K562 (cell line): ENCODE data around the gene BCL7B. TPM values are rescaled to one million over a fixed set of nuclear protein-coding genes. Genes with fewer than 3 reads are reported as not detected.

Experiments
- ATAC-seq: fragments of 200-7000 bp; cut with Tn5 transposase; 3 replicates; pipeline ENCODE4 v1.9.1; 2020; ENCODE audit warnings: moderate library complexity
- BruUV-seq: library from RNA; stranded (reverse); fragments of 400-500 nt; replicated peaks from 2 replicates; lab custom pipeline; 2021; lab: Mats Ljungman, UMichigan
- CTCF ChIA-PET: fragments of 300-600 bp; formaldehyde crosslinking; extraction: SDS; loops from one replicate; lab custom pipeline; 2021; ENCODE audit warnings: low intra/inter-chr PET ratio; lab: Yijun Ruan, JAX
- POLR2A ChIA-PET: fragments of 300-600, 350-650 bp; sonication (Branson Sonifier 250); formaldehyde crosslinking; extraction: SDS; loops from one replicate; lab custom pipeline; 2021; ENCODE audit warnings: antibody characterized with exemption, inconsistent platforms; lab: Yijun Ruan, JAX
- DNase-seq, 4 experiments: peaks; one replicate each; pipeline versions ENCODE4 v3.0.0 to v3.0.0-alpha.2; 2011 to 2018; ENCODE audit warnings: low spot score in 3 of 4, mixed read lengths in 3 of 4; ENCODE audit errors: extremely low read depth in 1 of 4
- FAIRE-seq: peaks from 2 replicates; lab custom pipeline; 2011; peaks lifted over from hg19 to GRCh38; lab: Jason Lieb, UNC
- H2AFZ ChIP-seq: 2 replicates; pipeline ENCODE4 v1.6.0; 2011; ENCODE audit warnings: low read depth, low read length, control low read depth, inconsistent platforms
- H3K27ac ChIP-seq: fragments of 200-600 bp; 3 replicates; pipeline ENCODE4 v1.8.0; 2011; ENCODE audit warnings: low read depth, mild to moderate bottlenecking, control low read depth, inconsistent platforms, low read length, moderate library complexity, mixed read lengths; ENCODE audit errors: extremely low read depth
- H3K27me3 ChIP-seq, 2 experiments: fragments of 300-600 bp in 1 of 2; 2 replicates in 1 of 2; 3 replicates in 1 of 2; pipeline versions ENCODE4 v1.6.0 to v1.8.0; 2011; ENCODE audit warnings: inconsistent platforms in 2 of 2, low read length in 2 of 2, mild to moderate bottlenecking in 1 of 2, mixed read lengths in 1 of 2, moderate library complexity in 1 of 2; ENCODE audit not compliant: control insufficient read depth in 2 of 2, insufficient read depth in 2 of 2
- H3K36me3 ChIP-seq: fragments of 300-600 bp; 3 replicates; pipeline ENCODE4 v1.8.0; 2011; ENCODE audit warnings: mild to moderate bottlenecking, low read length, inconsistent platforms; ENCODE audit not compliant: control insufficient read depth, insufficient read depth
- H3K4me1 ChIP-seq, 2 experiments: fragments of 200-600 bp in 1 of 2; replicated peaks in 1 of 2; 2 replicates in 1 of 2; 3 replicates in 1 of 2; pipeline versions ENCODE4 v1.5.1 to v1.8.0; 2011; ENCODE audit warnings: inconsistent platforms in 2 of 2, low read length in 2 of 2, mild to moderate bottlenecking in 1 of 2, mixed read lengths in 1 of 2, moderate library complexity in 1 of 2; ENCODE audit not compliant: control insufficient read depth in 2 of 2, insufficient read depth in 2 of 2
- H3K4me2 ChIP-seq: 2 replicates; pipeline ENCODE4 v1.6.1; 2011; ENCODE audit warnings: low read length, control low read depth, inconsistent platforms, mixed read lengths; ENCODE audit not compliant: insufficient read depth
- H3K4me3 ChIP-seq: fragments of 200-600 bp; sonication (generic), shearing (Covaris generic); 2 replicates; pipeline ENCODE4 v1.5.1; 2016; ENCODE audit warnings: control low read depth, inconsistent platforms
- H3K79me2 ChIP-seq: fragments of 200-600 bp; 3 replicates; pipeline ENCODE4 v1.8.0; 2011; ENCODE audit warnings: low read length, inconsistent platforms; ENCODE audit not compliant: control insufficient read depth, insufficient read depth
- H3K9ac ChIP-seq, 2 experiments: 2 replicates each; pipeline versions ENCODE4 v1.6.0 to v1.6.1; 2011; ENCODE audit warnings: low read depth in 2 of 2, low read length in 2 of 2, control low read depth in 1 of 2, inconsistent platforms in 1 of 2, mild to moderate bottlenecking in 1 of 2, mixed read lengths in 1 of 2; ENCODE audit not compliant: insufficient read depth in 1 of 2
- H3K9me1 ChIP-seq: one replicate; pipeline ENCODE4 v1.6.0; 2011; ENCODE audit warnings: inconsistent platforms, mild to moderate bottlenecking, low read length, moderate library complexity; ENCODE audit not compliant: control insufficient read depth, insufficient read depth
- H3K9me3 ChIP-seq: replicated peaks from 2 replicates; pipeline ENCODE4 v1.5.1; 2011; ENCODE audit warnings: low read depth, low read length, inconsistent platforms; ENCODE audit not compliant: control insufficient read depth, insufficient read depth
- H4K20me1 ChIP-seq: replicated peaks from 2 replicates; pipeline ENCODE4 v1.6.1; 2011; ENCODE audit warnings: low read length, inconsistent platforms, mixed read lengths; ENCODE audit not compliant: control insufficient read depth, insufficient read depth
- CEBPB ChIP-seq: fragments of 450-650 bp; IDR thresholded peaks from 2 replicates; pipeline ENCODE4 v1.6.1; 2016; ENCODE audit warnings: missing genetic modification characterization, missing compliant biosample characterization
- E2F3 ChIP-seq: fragments of 250-450 bp; sonication (Bioruptor Pico); IDR thresholded peaks from 2 replicates; pipeline ENCODE4 v1.4.0; 2020; ENCODE audit warnings: mild to moderate bottlenecking
- KLF1 ChIP-seq: fragments of 450-650 bp; IDR thresholded peaks from 2 replicates; pipeline ENCODE4 v1.6.1; 2016; ENCODE audit warnings: missing genetic modification characterization, missing compliant biosample characterization
- NCOA2 ChIP-seq, 2 experiments: fragments of 450-650 bp; IDR thresholded peaks; 2 replicates each; pipeline ENCODE4 v1.6.1; 2018; ENCODE audit warnings: mild to moderate bottlenecking in 2 of 2, moderate library complexity in 1 of 2; ENCODE audit not compliant: partially characterized antibody in 2 of 2
- POLR2AphosphoS5 ChIP-seq: IDR thresholded peaks from 2 replicates; pipeline ENCODE4 v1.6.1; 2011; ENCODE audit warnings: mild to moderate bottlenecking, low read depth, low read length, moderate library complexity; ENCODE audit not compliant: control insufficient read depth, insufficient read depth
- POLR2B ChIP-seq: fragments of 450-650 bp; IDR thresholded peaks from 2 replicates; pipeline ENCODE4 v1.6.1; 2018; ENCODE audit warnings: low read depth; ENCODE audit not compliant: partially characterized antibody
- POLR2G ChIP-seq: fragments of 200-400 bp; formaldehyde crosslinking; IDR thresholded peaks from 2 replicates; pipeline ENCODE4 v1.6.1; 2017; ENCODE audit warnings: low read depth, mild to moderate bottlenecking, antibody characterized with exemption, low read length, moderate library complexity
- RBFOX2 ChIP-seq: fragments of 200-400 bp; formaldehyde crosslinking; IDR thresholded peaks from 2 replicates; pipeline ENCODE4 v1.6.1; 2017; ENCODE audit warnings: low read depth, mild to moderate bottlenecking, low read length, moderate library complexity
- SUPT5H ChIP-seq: fragments of 450-650 bp; IDR thresholded peaks from 2 replicates; pipeline ENCODE4 v1.6.1; 2016
- WGBS: fragments of 100-300 bp; shearing (Covaris generic); methylation state at CpG from one replicate; pipeline ENCODE4 v1.1.6; 2016; ENCODE audit warnings: low coverage, mixed read lengths; ENCODE audit not compliant: insufficient coverage; ENCODE audit errors: missing lambda C conversion rate; 5-methylcytosine and 5-hydroxymethylcytosine counted together
- in situ Hi-C: fragments of 300-500 bp; cut with MboI; formaldehyde crosslinking; loops from 4 replicates; pipeline ENCODE4 v1.15.0; 2018; ENCODE audit warnings: inconsistent platforms, mixed read lengths
- intact Hi-C: fragments of 100-400 bp; cut with micrococcal nuclease; formaldehyde crosslinking; loops from 2 replicates; pipeline ENCODE4 v1.14.2; 2022
- polyA plus RNA-seq, 8 experiments: library from polyadenylated mRNA; depleted of rRNA in 4 of 8; stranded (reverse) in 5 of 8; unstranded in 3 of 8; fragments of >200 nt; fragmentation: Nextera tagmentation in 2 of 8; fragmentation: Illumina TruSeq in 1 of 8; extraction: Ambion mirVana in 2 of 8; extraction: Trizol in 1 of 8; gene quantifications; 2 replicates each; pipeline versions ENCODE4 v1.2.1 to v1.2.3, GENCODE V29; 2011 to 2014; ENCODE audit warnings: inconsistent platforms in 1 of 8, missing spikeins in 1 of 8
- total RNA-seq, 7 experiments: library from RNA; depleted of rRNA in 6 of 7; stranded (reverse); fragments of >200 nt in 6 of 7; fragmentation: Illumina TruSeq in 2 of 7; extraction: Trizol in 2 of 7; gene quantifications; 2 replicates each; pipeline versions ENCODE4 v1.2.1 to v1.2.3, GENCODE V29; 2011 to 2021; ENCODE audit warnings: low replicate concordance in 1 of 7
- TF ChIP-seq, protein P1 (sequence below): fragments of 450-650 bp; IDR thresholded peaks from 2 replicates; pipeline ENCODE4 v1.6.1; 2018; ENCODE audit not compliant: partially characterized antibody
- TF ChIP-seq, protein P2 (sequence below), 3 experiments: IDR thresholded peaks in 2 of 3; conservative IDR thresholded peaks in 1 of 3; 2 replicates each; pipeline ENCODE4 v1.5.1; 2011 to 2012; ENCODE audit warnings: low read length in 3 of 3, mild to moderate bottlenecking in 3 of 3, control low read depth in 2 of 3, improper control_type of control experiment in 1 of 3, inconsistent platforms in 1 of 3, low read depth in 1 of 3, mixed read lengths in 1 of 3, moderate library complexity in 1 of 3; ENCODE audit not compliant: insufficient read depth in 2 of 3

The BCL7B gene
- total and polyA plus RNA-seq, 9 of the 15 experiments (the other 6 are each of a cell fraction or from before 2014, with no cell fraction given) = 10.0 to 73.2 (median 32.9) TPM

DNA sequence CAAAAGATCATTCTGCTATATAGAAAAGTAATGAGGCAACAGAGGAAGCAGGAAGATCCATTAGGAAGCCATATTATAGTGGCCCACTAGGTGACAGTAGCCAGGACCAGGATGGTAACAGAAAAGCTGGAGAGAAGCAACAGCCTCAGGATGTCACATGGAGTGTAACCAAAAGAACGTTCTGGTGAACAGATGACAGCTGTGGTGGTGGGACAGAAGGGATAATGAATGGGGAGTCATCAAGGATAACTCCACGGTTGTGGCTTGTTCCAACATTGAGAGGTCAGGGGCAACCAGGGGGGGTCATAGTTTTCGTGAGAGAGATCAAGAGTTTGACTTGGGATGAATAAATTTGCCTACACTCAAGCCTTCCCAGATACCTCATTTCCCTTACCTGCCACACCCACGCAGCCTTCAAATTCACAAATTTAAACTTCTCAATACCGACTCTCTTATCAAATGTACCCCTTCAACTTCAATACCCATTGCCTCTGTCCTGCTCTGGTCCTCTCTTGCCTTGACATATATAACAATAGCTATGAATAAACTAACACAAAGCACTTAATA lies 11.6 kb upstream of the BCL7B start:
- H3K4me3 ChIP-seq = no peak overlapping the region
- intact Hi-C loops (no loop called here), in situ Hi-C loops (no loop called here)
- H2AFZ ChIP-seq = no peak overlapping the region
- ChIA-PET POLR2A (interaction anchor here (0.6 to 1.7 kb wide), 6 partner anchors 9 to 568 kb away, joined by 3 to 12 read pairs (median 4); partner anchors contain the start of gene TBL2), CTCF (no interaction called here)
- H3K27me3 ChIP-seq = no peaks in the 10 kb centered on the region
- DNase-seq = peak in 1 of 4 experiments; percentile 12
- 61% methylated on average over 5 of the region's 5 CpGs for WGBS
- peaks cover 54% of the 10 kb centered on the region for H3K36me3 ChIP-seq
- H3K27ac ChIP-seq = no peak overlapping the region
- H3K4me2 ChIP-seq = no peak overlapping the region
- H4K20me1 ChIP-seq = peaks cover 39% of the 10 kb centered on the region
- peak; percentile 51 for TF ChIP-seq POLR2B
- TF ChIP-seq, protein P1, sequence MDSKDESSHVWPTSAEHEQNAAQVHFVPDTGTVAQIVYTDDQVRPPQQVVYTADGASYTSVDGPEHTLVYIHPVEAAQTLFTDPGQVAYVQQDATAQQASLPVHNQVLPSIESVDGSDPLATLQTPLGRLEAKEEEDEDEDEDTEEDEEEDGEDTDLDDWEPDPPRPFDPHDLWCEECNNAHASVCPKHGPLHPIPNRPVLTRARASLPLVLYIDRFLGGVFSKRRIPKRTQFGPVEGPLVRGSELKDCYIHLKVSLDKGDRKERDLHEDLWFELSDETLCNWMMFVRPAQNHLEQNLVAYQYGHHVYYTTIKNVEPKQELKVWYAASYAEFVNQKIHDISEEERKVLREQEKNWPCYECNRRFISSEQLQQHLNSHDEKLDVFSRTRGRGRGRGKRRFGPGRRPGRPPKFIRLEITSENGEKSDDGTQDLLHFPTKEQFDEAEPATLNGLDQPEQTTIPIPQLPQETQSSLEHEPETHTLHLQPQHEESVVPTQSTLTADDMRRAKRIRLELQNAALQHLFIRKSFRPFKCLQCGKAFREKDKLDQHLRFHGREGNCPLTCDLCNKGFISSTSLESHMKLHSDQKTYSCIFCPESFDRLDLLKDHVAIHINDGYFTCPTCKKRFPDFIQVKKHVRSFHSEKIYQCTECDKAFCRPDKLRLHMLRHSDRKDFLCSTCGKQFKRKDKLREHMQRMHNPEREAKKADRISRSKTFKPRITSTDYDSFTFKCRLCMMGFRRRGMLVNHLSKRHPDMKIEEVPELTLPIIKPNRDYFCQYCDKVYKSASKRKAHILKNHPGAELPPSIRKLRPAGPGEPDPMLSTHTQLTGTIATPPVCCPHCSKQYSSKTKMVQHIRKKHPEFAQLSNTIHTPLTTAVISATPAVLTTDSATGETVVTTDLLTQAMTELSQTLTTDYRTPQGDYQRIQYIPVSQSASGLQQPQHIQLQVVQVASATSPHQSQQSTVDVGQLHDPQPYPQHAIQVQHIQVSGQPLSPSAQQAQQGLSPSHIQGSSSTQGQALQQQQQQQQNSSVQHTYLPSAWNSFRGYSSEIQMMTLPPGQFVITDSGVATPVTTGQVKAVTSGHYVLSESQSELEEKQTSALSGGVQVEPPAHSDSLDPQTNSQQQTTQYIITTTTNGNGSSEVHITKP = peak; percentile 83
- TF ChIP-seq POLR2G = peak; percentile 38; the same call in 1 of the 2 replicates
- no peak for TF ChIP-seq NCOA2 (IDR thresholded peaks at IDR 0.05; ENCODE audit: partially characterized antibody in 2 of 2)
- TF ChIP-seq CEBPB (tag) = 0 out of 2 replicates have a peak, but pooled peaks have one; percentile 17
- TF ChIP-seq E2F3 (CRISPR knock-in tag) = no peak
- TF ChIP-seq KLF1 (tag) = 0 out of 2 replicates have a peak, but pooled peaks have one; percentile 14
- TF ChIP-seq RBFOX2 = peak; percentile 33; the same call in 1 of the 2 replicates
- TF ChIP-seq, protein P2, sequence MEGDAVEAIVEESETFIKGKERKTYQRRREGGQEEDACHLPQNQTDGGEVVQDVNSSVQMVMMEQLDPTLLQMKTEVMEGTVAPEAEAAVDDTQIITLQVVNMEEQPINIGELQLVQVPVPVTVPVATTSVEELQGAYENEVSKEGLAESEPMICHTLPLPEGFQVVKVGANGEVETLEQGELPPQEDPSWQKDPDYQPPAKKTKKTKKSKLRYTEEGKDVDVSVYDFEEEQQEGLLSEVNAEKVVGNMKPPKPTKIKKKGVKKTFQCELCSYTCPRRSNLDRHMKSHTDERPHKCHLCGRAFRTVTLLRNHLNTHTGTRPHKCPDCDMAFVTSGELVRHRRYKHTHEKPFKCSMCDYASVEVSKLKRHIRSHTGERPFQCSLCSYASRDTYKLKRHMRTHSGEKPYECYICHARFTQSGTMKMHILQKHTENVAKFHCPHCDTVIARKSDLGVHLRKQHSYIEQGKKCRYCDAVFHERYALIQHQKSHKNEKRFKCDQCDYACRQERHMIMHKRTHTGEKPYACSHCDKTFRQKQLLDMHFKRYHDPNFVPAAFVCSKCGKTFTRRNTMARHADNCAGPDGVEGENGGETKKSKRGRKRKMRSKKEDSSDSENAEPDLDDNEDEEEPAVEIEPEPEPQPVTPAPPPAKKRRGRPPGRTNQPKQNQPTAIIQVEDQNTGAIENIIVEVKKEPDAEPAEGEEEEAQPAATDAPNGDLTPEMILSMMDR (IDR thresholded peaks at IDR 0.05 in 2 of 3, conservative IDR thresholded peaks at IDR 0.05 in 1 of 3; ENCODE audit: insufficient read depth in 2 of 3, low read depth in 1 of 3, low read length in 3 of 3) = peak in 2 of 3 experiments; percentile 10 to 16; a peak in 1 of 6 replicates
- peak; percentile 27; the same call in 1 of the 2 replicates for TF ChIP-seq SUPT5H
- TF ChIP-seq POLR2AphosphoS5 = peak; percentile 23; the same call in 1 of the 2 replicates
- BruUV-seq = no TSS peak
- FAIRE-seq = no peak
- peaks cover 26% of the 10 kb centered on the region for H3K79me2 ChIP-seq
- peaks cover 34 to 37% of the 10 kb centered on the region in 2 experiments for H3K4me1 ChIP-seq
- no peak overlapping the region for H3K9ac ChIP-seq
- H3K9me3 ChIP-seq = no peaks in the 10 kb centered on the region
- H3K9me1 ChIP-seq = peaks cover 9% of the 10 kb centered on the region
- ATAC-seq = 0 out of 3 replicates have a peak, but pooled peaks have one; percentile 5
